Hematopoietic multipotent progenitor cell (in vitro differentiated cells): ENCODE measurements around the gene AMIGO3. TPM values are rescaled to one million over a fixed set of nuclear protein-coding genes. Genes with fewer than 3 reads are reported as not detected.
"Not testable (repeated sequence)": the region's sequence is repeated elsewhere in the genome, so short reads cannot be mapped to it uniquely, and the experiment has no call there.

ENCODE experiments used
- DNase-seq, 3 donors: peaks; one replicate each; pipeline ENCODE4 v3.0.0-alpha.2; 2011 to 2015; ENCODE audit warnings: low read depth in 2 of 3, low spot score in 2 of 3
- total RNA-seq: library from RNA; depleted of rRNA; stranded (reverse); fragments of >200 nt; gene quantifications from one replicate; pipeline ENCODE4 v1.2.3, GENCODE V29; 2012

Gene AMIGO3
- total RNA-seq, 1 donor = 17.5 TPM

DNA sequence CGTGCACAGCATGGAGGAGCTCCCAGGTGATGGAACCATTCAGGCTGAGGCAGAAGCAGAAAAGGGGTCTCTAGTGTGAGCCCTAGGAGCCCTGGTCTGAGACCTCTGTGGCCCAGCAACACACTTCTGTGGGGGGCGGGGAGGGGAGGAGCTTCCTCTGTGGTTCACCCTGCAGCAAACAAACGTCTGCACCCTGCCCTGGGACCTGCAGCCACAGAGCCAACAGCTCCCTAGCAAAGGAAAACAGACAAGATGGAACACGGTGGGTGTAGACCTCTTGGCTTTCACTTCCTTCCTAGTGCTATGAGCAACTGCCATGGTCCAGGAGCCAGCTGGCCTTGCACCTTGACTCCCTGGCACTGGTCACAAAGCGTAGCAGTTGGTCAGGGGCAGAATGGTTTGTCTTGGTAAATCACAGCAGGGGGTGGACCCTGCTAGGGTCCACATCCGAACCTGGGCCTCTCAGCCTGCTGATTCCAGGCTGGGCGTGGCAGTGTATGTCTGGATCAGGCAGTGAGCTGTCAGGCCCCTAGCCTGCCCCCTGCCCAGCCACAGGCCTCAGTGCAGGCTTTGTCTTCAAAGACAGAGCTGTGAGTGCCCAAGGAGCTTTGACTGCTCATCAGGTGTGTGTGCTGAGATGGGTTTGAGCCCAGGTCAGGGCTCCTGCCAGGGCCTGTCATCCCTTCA, 6.7 kb downstream of the AMIGO3 start:
- DNase-seq = peak in 1 of 3 donors; percentile 19

DNA sequence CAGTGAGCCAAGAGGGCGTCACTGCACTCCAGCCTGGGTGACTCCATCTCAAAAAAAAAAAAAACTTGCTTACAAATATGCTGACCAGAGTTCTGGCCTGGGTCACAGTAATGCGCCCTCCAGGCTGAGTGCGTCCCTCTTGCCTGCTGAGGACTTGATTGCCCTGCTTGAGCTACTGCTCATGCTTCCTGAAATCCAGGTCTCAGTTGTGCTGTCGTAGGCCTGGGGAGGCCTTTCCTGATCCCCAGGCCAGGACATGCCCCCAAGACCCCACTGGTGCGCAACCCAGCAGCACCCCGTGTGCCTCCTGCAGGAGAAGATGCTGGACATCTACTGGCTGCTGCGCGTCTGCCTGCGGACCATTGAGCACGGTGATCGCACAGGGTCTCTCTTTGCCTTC, 7.3 kb downstream of the AMIGO3 start:
- no peak for DNase-seq

GRCh38 chr3:49711489-49711888, 8.0 kb downstream of the AMIGO3 start:
- peak in 2 of 3 donors; percentile 53 to 72 for DNase-seq

- no peak for DNase-seq
Observed at GRCh38 chr3:49709852-49710251, 9.6 kb downstream of the AMIGO3 start.

GRCh38 chr3:49707113-49707480, 12.4 kb downstream of the AMIGO3 start:
- no peak for DNase-seq

GRCh38 chr3:49706456-49707112, 12.9 kb downstream of the AMIGO3 start:
- no peak for DNase-seq

GRCh38 chr3:49705390-49705960, 14.0 kb downstream of the AMIGO3 start:
- DNase-seq = no peak

GRCh38 chr3:49704629-49705028, 14.9 kb downstream of the AMIGO3 start:
- no peak for DNase-seq

- DNase-seq = no peak
Observed at GRCh38 chr3:49703956-49704355, 15.5 kb downstream of the AMIGO3 start.

DNA sequence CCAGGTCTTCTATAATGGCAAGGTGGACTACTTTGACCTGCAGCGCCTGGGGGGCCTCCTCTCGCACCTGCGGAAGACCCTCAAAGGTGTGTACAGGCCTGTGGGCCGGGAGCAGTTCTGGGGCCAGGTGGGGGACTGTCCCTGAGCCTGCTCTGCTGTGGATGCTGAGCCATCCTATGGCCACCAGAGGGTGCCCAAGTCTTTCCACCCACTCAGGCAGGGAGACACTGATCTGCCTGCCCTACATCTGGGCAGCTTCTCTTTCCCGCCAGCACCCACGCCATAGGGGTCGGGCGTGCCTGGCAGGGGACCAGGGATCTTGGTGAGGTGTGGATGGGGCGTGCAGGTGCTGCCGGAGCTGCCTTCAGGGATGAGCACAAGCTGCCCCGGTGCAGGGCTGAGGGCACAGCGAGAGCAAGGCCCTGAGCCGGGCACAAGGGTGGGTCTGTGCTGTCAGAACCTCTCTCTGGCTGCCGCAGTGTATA, 16.0 kb downstream of the AMIGO3 start:
- DNase-seq = peak in 2 of 3 donors; percentile 66 to 87

GRCh38 chr3:49702672-49703071, 16.8 kb downstream of the AMIGO3 start:
- no peak for DNase-seq

GRCh38 chr3:49701388-49702077, 18.0 kb downstream of the AMIGO3 start:
- DNase-seq = peak in 1 of 3 donors; percentile 26

DNA sequence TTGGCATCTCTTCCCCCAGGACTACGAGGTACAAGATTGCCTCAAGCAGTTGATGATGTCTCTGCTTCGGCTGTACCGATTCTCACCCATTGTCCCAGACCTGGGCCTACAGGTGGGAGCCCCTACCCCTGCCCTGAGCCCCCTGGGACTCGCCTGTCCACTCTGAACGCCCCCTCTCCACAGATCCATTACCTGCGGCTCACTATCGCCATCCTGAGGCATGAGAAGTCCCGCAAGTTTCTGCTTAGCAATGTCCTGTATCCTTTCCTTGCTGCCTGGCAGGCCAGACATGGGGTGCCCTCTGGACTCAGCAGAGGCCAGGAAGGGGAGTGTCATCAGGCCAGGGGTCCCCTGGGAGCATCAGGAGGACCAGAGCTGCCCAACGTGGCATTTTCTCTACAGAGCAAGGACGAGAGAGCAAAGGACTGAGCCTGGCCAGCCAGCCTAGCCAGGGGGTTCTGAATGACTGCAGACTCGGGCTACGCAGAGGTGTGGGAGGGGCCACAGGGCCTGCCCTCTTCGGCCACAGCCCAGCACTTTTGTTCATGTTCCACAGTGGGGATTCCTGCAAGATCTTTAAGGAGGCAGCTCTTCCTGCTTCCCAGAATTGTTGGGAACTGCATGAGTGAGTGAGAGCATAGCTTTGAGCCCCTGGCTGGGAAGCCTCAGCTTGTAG, 18.9 kb downstream of the AMIGO3 start:
- DNase-seq = no peak

- no peak for DNase-seq
Observed at GRCh38 chr3:49700014-49700413, 19.5 kb downstream of the AMIGO3 start.

GRCh38 chr3:49699281-49699979, 20.1 kb downstream of the AMIGO3 start:
- no peak for DNase-seq

DNA sequence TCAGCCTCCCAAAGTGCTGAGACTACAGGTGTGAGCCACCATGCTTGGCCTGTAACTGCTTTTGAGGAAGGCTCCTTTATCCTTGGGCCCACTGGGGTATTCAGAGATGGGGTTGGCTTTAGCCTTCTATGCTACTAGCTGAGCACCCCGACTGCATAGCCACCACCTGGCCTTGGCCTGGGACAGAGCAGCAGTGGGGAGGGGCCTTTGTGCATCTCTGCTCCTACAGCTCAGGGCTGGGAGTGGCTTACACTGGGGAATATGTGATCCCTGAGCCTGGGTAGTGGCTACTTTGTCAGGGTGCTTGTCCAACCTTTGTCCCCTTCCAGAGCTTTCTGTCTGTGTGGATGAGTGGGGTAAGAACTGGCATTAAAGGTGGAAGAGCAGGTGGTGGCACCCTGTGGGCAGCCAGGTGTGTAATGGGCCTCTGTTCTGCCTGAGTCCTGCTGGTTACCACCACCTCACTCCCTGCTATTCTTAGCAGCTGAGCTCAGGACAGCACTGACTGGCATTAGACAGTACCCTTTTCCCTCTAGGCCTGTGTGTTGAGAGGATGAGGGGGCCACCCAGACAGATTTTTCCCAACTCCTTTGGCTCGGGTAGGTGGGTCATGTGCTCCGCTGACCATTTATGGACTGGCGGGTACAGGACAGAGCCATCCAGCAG, 24.0 kb downstream of the AMIGO3 start:
- not testable (repeated sequence) for DNase-seq

DNA sequence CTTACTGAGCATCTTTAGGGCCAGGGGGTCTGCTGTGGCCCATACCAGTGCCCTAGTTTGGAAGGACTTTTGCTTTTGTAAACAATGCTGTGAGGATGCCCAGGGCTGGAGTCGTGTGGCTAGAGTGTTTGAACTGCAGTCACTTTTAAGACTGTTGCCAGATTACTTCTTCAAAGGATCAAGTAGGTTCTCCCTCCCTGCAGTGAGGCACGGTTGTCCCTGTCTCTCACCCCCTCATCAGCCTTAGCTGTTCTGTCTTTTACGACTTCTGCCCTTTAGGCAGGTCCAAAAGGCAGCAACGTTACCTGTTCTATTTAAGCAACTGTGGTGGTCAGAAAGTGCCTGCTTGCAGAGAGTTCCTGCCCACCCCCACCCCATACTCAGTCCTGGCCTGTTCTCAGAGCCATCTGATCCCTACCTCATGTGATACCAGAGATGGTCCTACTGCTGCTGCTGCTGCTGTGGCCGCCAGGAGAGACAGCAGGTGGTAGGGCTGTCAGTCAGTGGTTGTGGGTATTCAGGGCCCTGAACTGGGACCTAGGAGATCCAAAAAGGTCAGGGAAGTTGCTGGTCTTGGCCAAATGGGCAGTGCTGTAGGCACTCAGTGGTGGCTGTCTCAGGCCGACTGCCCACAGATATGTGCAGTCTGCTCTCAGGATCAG, 24.9 kb downstream of the AMIGO3 start:
- DNase-seq = not testable (repeated sequence)

DNA sequence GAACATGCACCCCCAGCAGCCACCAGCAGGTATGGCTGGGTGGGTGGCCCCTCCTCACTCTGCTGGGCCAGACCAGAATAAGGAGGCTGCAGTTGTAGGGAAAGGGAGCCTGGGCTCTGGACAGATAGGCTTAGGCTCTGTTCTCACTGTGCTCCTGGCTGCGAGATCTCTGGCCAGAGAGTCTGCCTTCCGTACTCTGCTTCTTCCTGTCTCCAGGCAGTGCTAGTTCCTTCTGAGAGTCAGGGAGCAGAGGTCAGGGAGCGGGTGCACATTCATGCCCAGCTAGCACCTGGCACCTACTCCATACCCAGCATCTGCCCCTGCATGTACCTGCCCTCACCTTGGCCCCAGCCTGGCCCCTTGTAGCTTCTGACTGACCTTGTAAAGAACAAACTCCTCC, 28.0 kb downstream of the AMIGO3 start:
- DNase-seq = not testable (repeated sequence)

DNA sequence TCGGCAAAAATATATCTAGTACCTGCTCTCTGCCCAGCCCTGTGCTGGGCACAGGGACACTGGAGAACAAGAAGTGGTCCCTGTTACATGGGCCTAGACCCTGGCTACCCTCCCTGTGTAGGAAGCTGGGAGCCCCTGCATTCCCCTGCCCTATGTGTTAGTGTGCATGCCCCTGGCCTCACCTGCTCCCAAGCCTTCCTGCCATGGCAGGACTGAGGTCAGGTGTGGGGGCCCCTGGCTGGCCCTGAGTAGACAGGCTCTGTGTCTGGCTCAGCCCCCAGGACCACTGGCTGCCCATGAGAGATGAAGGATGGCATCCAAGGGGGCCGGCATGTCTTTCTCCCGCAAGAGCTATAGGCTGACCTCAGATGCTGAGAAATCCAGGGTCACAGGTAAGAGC, 28.6 kb downstream of the AMIGO3 start:
- not testable (repeated sequence) for DNase-seq
